NB4 (cell line): ENCODE data around the gene SLC9A1.
A peak's percentile ranks its signal among the peaks of the same experiment; 100 is the strongest.

Experiments
- DNase-seq: peaks from one replicate; pipeline ENCODE4 v3.0.0; 2010; ENCODE audit warnings: low read depth
- H3K4me3 ChIP-seq: one replicate; pipeline ENCODE4 v1.5.1; 2011; ENCODE audit warnings: mild to moderate bottlenecking, low read depth, low read length, moderate library complexity
- MYC ChIP-seq: IDR thresholded peaks from 2 replicates; pipeline ENCODE4 v1.6.1; 2011; ENCODE audit warnings: low read depth, low read length
- POLR2A ChIP-seq: IDR thresholded peaks from 2 replicates; pipeline ENCODE4 v1.6.1; 2011; ENCODE audit warnings: mild to moderate bottlenecking; ENCODE audit not compliant: insufficient read length; ENCODE audit errors: extremely low read depth
- TF ChIP-seq, protein P1 (sequence below): IDR thresholded peaks from 2 replicates; pipeline ENCODE4 v1.6.1; 2011; ENCODE audit warnings: low read depth, low read length
- TF ChIP-seq, protein P2 (sequence below): IDR thresholded peaks from one replicate; pipeline ENCODE4 v1.5.1; 2012; ENCODE audit warnings: low read depth, low read length

The SLC9A1 gene

DNA sequence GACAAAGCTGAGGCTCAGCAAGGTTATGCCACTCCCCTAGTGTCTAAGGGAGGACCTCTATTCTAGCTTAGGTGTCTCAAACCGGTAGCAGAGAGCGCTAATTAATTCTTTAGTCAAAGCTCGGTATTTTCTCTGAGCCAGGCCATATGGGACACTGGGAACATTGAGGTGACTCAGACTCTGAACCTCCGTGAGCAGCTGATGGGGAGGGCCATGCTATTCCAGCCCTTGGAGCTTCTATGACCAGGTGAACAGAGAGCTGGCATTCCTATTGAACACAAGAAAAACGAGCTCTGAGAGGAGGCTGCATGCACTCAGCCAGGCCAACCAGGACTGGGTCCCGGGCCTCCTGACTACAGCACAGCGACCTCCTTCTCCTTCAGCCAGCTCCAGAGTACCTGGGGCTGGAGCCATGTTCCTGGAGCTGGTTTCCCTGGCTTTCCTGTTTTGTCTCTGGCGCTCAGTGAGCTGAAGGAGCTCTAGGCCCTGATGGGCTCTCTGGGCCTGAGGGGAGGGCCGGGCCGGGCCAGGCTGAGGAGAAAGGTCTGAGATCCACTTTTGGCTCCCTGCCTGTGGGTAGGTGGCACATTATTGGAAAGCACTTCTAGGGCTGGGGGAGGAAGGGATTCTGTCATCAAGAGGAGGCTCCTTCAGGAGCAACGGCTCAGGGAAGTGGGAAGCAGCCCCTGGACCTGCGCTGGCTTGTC, 37.0 kb downstream of the SLC9A1 start:
- no peak for DNase-seq
- H3K4me3 ChIP-seq, result no peak overlapping the region
- TF ChIP-seq POLR2A (no peak), MYC (no peak)
- TF ChIP-seq, protein P1, sequence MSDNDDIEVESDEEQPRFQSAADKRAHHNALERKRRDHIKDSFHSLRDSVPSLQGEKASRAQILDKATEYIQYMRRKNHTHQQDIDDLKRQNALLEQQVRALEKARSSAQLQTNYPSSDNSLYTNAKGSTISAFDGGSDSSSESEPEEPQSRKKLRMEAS, result no peak
- TF ChIP-seq, protein P2, sequence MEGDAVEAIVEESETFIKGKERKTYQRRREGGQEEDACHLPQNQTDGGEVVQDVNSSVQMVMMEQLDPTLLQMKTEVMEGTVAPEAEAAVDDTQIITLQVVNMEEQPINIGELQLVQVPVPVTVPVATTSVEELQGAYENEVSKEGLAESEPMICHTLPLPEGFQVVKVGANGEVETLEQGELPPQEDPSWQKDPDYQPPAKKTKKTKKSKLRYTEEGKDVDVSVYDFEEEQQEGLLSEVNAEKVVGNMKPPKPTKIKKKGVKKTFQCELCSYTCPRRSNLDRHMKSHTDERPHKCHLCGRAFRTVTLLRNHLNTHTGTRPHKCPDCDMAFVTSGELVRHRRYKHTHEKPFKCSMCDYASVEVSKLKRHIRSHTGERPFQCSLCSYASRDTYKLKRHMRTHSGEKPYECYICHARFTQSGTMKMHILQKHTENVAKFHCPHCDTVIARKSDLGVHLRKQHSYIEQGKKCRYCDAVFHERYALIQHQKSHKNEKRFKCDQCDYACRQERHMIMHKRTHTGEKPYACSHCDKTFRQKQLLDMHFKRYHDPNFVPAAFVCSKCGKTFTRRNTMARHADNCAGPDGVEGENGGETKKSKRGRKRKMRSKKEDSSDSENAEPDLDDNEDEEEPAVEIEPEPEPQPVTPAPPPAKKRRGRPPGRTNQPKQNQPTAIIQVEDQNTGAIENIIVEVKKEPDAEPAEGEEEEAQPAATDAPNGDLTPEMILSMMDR, result no peak

DNA sequence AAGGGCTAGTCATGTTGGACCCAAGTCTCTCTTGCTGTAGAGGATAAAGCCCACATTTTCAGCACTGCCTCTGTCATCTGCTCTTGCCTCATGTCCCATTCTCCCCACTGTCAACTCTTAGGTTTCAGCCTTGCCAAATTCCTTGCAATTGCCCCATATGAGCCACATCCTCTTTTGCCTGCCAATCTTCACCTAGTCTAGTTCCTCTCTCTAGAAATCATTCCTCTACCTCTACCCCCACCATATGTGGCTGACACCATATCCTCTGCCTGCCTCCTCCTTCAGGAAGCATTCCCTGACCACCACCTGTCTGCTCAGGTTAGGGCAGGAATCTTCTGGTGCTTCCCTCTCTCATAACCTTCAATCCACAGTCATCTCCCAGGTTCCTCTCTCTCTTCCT, 38.2 kb downstream of the SLC9A1 start:
- TF ChIP-seq, protein P2, result no peak
- TF ChIP-seq MYC (peak; percentile 73), POLR2A (no peak)
- TF ChIP-seq, protein P1, result peak; percentile 59; the same call in 1 of the 2 replicates
- H3K4me3 ChIP-seq, result no peak overlapping the region
- peak; percentile 93 for DNase-seq

DNA sequence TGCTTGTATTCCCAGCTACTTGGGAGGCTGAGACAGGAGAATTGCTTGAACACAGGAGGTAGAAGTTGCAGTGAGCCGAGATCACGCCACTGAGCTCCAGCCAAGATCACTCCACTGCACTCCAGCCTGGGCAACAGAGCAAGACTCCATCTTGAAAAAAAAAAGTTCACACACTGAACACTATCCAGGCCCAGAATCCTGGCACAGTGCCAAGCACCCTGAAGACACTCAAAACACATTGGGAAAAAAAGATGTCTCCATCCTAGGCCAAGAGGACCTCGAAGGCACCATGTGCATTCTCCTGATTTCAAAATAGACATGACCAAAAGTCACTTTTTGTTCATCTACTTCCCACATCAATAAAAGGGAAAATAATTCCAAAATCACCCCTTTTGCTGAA, 38.7 kb downstream of the SLC9A1 start:
- TF ChIP-seq MYC, result no peak
- TF ChIP-seq, protein P2, result no peak
- TF ChIP-seq POLR2A, result no peak
- TF ChIP-seq, protein P1, result no peak
- DNase-seq, result no peak
- no peak overlapping the region for H3K4me3 ChIP-seq

DNA sequence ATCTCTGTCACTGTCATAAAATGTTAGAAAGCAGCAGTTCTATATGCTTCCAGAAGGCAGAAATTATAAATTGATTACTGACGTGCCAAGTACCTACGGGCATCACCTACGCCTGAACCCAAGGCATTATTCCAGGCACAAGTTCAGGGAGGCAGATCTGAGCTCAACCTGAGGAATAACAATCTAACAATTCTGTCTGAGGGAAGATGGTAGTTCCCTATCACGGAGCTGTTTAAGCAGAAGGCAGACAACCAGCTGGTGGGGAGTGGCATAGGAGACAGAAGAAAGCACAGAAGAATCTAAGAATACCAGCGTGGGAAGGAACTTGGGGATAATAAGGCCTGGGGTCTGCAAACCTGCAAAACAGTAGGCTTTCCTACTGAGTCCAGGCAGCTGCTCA, 40.4 kb downstream of the SLC9A1 start:
- no peak for DNase-seq
- H3K4me3 ChIP-seq, result no peak overlapping the region
- TF ChIP-seq, protein P2, result no peak
- TF ChIP-seq POLR2A (no peak), MYC (no peak)
- TF ChIP-seq, protein P1, result no peak

DNA sequence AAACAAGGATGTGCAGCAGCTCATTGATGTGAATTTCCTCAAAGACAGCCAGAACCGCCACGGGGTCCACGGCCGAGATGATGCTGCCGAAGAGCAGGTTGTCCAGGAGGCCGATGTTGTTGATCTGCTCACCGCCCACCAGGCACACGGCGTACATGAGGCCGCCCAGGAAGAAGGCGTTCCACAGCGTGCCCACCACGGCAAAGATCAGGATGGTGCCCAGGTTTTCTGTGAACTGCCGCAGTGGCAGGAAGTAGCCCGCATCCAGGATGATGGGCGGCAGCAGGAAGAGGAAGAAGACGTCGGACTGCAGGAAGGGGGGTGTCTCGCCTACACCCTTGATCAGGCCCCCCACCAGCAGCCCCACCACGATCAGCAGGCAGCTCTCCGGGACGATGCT, 41.1 kb downstream of the SLC9A1 start:
- H3K4me3 ChIP-seq, result no peak overlapping the region
- DNase-seq, result no peak
- TF ChIP-seq, protein P1, result no peak
- TF ChIP-seq POLR2A (no peak), MYC (no peak)
- TF ChIP-seq, protein P2, result no peak
